Epithelial cell of esophagus (primary cell): ENCODE measurements around the gene CNTNAP5.

Source experiments
- DNase-seq: peaks from one replicate; pipeline ENCODE4 v3.0.0; 2010; ENCODE audit warnings: low read depth
- H3K4me3 ChIP-seq: 2 replicates; pipeline ENCODE4 v1.5.1; 2011; ENCODE audit warnings: mild to moderate bottlenecking, low read length, control low read depth
- TF ChIP-seq, protein P1 (sequence below): IDR thresholded peaks from 2 replicates; pipeline ENCODE4 v1.5.1; 2011; ENCODE audit warnings: low read depth, mild to moderate bottlenecking, low read length, control low read depth, inconsistent platforms; ENCODE audit not compliant: insufficient read depth; ENCODE audit errors: missing control alignments

The CNTNAP5 gene

DNA sequence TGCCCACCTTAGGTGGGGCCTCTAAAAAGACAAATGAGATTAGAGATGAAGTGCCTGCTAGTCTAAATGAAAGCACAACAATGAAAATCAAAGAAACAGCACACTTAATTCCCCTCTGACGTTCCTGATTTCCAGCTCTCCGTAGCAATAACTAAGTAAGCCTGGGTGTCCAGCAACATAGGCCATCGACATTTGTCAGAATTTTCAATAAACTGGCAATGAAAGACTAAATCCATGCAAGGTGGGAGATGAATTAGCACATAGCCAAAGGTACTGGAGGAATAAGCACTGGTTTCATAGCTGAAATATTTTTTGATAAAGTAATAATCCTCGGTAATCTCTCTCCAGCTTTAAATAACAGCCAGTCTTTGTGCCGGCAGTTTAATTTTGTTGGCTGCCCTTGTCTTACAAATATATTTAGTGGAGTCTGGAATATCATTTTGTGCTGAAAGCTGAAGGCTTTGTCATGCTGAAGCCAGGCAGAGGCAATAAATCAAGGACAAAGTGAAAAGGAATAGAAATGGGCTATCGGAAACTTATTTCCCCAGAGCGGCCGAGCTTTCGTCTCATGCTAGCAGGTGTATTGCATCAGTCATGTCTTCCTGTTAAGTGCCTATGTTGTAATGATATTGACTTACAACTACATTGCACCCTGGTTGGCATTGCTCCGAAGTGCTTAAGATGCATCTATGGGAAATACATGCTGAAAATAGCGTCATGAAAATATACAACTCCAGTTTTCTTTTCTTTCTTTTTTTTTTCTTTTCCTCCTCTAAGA, 790.1 kb downstream of the CNTNAP5 start:
- TF ChIP-seq, protein P1, sequence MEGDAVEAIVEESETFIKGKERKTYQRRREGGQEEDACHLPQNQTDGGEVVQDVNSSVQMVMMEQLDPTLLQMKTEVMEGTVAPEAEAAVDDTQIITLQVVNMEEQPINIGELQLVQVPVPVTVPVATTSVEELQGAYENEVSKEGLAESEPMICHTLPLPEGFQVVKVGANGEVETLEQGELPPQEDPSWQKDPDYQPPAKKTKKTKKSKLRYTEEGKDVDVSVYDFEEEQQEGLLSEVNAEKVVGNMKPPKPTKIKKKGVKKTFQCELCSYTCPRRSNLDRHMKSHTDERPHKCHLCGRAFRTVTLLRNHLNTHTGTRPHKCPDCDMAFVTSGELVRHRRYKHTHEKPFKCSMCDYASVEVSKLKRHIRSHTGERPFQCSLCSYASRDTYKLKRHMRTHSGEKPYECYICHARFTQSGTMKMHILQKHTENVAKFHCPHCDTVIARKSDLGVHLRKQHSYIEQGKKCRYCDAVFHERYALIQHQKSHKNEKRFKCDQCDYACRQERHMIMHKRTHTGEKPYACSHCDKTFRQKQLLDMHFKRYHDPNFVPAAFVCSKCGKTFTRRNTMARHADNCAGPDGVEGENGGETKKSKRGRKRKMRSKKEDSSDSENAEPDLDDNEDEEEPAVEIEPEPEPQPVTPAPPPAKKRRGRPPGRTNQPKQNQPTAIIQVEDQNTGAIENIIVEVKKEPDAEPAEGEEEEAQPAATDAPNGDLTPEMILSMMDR, result no peak
- DNase-seq, result no peak
- no peak overlapping the region for H3K4me3 ChIP-seq

DNA sequence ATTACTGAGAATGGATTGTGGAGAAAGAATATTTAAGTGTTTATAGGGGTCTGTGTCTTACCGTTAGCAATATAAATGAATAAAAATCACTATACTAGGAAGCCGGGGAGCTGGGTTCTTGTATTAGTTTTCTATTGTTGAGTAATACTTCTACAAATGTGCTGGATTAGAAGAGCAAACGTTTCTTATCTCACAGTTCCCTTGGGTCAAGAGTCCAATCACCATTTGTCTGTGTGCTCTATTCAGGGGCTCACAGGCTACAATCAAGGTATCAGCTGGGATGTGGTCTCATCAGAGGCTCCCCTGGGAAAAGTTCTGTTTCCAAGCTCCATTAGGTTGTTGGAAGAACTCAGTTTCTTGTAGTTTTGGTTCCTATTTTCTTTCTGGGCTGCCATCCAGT, 790.9 kb downstream of the CNTNAP5 start:
- no peak for DNase-seq
- no peak overlapping the region for H3K4me3 ChIP-seq
- TF ChIP-seq, protein P1, result no peak

DNA sequence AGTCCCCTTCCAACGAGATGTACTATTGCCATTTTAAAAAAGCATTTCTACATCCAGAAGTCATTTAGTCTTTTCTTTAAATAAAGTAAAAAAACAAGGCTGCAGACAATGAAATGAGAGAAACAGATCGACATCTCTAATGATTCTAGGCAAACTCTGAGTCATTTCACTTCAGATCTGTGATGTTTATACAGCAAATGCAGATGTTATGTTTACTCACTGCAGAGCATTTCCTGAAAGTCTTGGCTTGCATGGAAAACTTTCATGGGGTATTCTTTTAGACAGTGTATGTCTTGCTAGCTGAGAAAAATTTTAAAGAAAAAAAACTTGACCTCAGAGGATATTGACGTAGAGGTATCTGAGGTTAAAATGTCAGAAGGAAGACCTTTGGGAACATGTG, 797.4 kb downstream of the CNTNAP5 start:
- no peak for DNase-seq
- TF ChIP-seq, protein P1, result no peak
- no peak overlapping the region for H3K4me3 ChIP-seq

GRCh38 chr2:124824441-124824840, 799.4 kb downstream of the CNTNAP5 start:
- TF ChIP-seq, protein P1, result no peak
- DNase-seq, result no peak
- H3K4me3 ChIP-seq, result no peak overlapping the region

- no peak for DNase-seq
- TF ChIP-seq, protein P1, result no peak
- H3K4me3 ChIP-seq, result no peak overlapping the region
Observed at GRCh38 chr2:124832521-124832920, 807.4 kb downstream of the CNTNAP5 start.

DNA sequence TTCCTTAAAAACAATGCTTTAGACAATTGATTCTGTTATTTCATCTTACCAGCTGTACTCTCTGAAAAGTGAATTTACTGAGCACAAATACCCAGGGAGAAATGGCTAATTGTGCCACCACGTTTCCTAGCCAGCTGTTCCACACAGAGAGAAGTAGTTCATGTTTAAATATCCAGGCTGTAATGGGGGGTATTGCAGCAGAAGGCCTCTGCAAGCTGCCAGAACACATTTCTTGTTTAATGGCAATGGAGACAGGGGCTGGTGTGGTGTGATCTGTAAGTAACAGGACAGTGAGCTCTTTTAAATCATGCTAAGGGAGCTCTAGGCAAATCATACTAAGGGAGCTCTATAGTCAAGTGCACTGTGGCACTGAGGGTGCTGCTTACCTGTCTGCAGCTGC, 809.2 kb downstream of the CNTNAP5 start:
- no peak overlapping the region for H3K4me3 ChIP-seq
- TF ChIP-seq, protein P1, result no peak
- no peak for DNase-seq

DNA sequence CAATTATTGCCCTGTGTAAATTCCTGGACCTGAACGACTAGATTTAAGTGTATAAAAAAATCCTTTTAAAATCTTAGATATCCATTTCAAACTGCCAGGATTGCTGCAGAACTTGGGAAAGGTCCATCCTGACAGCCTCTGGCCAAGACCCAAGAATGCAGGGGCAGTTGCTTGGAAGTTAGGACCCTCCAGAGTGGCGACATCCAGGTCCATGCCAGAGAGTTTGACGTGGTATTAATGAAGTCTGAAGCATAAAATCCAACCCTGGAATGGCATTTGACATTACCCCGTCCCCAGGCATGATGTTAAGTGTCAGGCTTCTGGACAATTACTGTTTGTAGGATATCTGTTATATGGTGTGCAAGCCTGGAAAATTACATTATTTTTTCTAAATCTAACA, 810.2 kb downstream of the CNTNAP5 start:
- DNase-seq, result no peak
- H3K4me3 ChIP-seq, result no peak overlapping the region
- TF ChIP-seq, protein P1, result no peak
